Gastrocnemius medialis (tissue), 4 donors: Measurements from ENCODE around the gene TULP3.

ENCODE experiments used
- CTCF ChIP-seq, 5 experiments: fragments of 450-650 bp in 3 of 5; fragments of 200-600 bp in 2 of 5; sonication (generic) in 2 of 5; IDR thresholded peaks in 4 of 5; conservative IDR thresholded peaks in 1 of 5; 1 replicate in 4 of 5; 2 replicates in 1 of 5; pipeline ENCODE4 v1.5.1; 2016 to 2019; ENCODE audit warnings: antibody characterized with exemption in 5 of 5, mild to moderate bottlenecking in 3 of 5, moderate library complexity in 3 of 5
- POLR2A ChIP-seq, 2 donors: fragments of 450-650 bp; IDR thresholded peaks; one replicate each; pipeline ENCODE4 v1.6.1; 2017; ENCODE audit warnings: antibody characterized with exemption in 2 of 2, mild to moderate bottlenecking in 2 of 2, moderate library complexity in 2 of 2

DNA sequence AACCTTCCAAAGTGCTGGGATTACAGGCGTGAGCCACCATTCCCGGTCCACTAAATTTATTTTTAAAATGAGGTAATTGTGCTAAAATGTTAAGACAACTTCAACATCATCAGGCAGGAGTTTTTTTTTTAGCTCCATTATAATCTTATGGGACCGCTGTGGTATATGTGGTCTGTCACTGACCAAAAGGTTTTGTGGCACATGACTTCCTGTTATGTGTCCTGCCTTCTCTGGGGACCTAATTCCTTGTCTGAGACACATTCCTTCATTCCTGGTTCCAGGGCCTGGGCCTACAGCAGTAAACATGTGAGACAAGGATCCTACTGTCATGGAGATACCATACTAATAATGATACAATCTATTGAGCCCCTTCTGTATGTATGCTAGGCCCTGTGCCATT, 38.8 kb upstream of the TULP3 start:
- TF ChIP-seq CTCF (IDR thresholded peaks at IDR 0.05 in 4 of 5, conservative IDR thresholded peaks at IDR 0.05 in 1 of 5), result no peak
- no peak for TF ChIP-seq POLR2A (IDR thresholded peaks at IDR 0.05)
